Endodermal cell (in vitro differentiated cells): Measurements from ENCODE around the gene UGT2B7. TPM values are rescaled to one million over a fixed set of nuclear protein-coding genes. Genes with fewer than 3 reads are reported as not detected.

ENCODE experiments used
- DNase-seq: peaks from one replicate; pipeline ENCODE4 v3.0.0-alpha.2; 2017
- H3K27ac ChIP-seq: 2 replicates; pipeline ENCODE4 v1.5.1; 2013; ENCODE audit warnings: mild to moderate bottlenecking, low read depth, low read length, moderate library complexity
- H3K27me3 ChIP-seq: 2 replicates; pipeline ENCODE4 v1.6.1; 2013; ENCODE audit warnings: mild to moderate bottlenecking, low read length, moderate library complexity; ENCODE audit not compliant: insufficient read depth, control insufficient read depth, poor library complexity, severe bottlenecking
- H3K36me3 ChIP-seq: 2 replicates; pipeline ENCODE4 v1.7.0; 2013; ENCODE audit warnings: mild to moderate bottlenecking, low read length, moderate library complexity; ENCODE audit not compliant: control insufficient read depth, insufficient read depth
- H3K4me1 ChIP-seq: one replicate; pipeline ENCODE4 v1.7.0; 2013; ENCODE audit warnings: low read length; ENCODE audit not compliant: control insufficient read depth, insufficient read depth
- H3K4me3 ChIP-seq: 2 replicates; pipeline ENCODE4 v1.5.1; 2013; ENCODE audit warnings: mild to moderate bottlenecking, low read length, moderate library complexity
- H3K9ac ChIP-seq: 2 replicates; pipeline ENCODE4 v1.6.1; 2013; ENCODE audit warnings: mild to moderate bottlenecking, low read length, moderate library complexity; ENCODE audit not compliant: poor library complexity, severe bottlenecking; ENCODE audit errors: extremely low read depth
- H3K9me3 ChIP-seq: 2 replicates; pipeline ENCODE4 v1.6.1; 2013; ENCODE audit warnings: mild to moderate bottlenecking, low read length, moderate library complexity; ENCODE audit not compliant: control insufficient read depth
- H3K27ac Mint-ChIP-seq: 2 replicates; pipeline ENCODE4 v1.8.0; 2020; ENCODE audit warnings: mixed read lengths
- H3K27me3 Mint-ChIP-seq: 2 replicates; pipeline ENCODE4 v1.8.0; 2021; ENCODE audit warnings: mild to moderate bottlenecking, mixed read lengths; ENCODE audit not compliant: insufficient read depth
- H3K36me3 Mint-ChIP-seq: 2 replicates; pipeline ENCODE4 v1.8.0; 2020; ENCODE audit warnings: low read depth, mixed read lengths
- H3K4me1 Mint-ChIP-seq: 2 replicates; pipeline ENCODE4 v1.8.0; 2020; ENCODE audit warnings: mixed read lengths
- H3K4me3 Mint-ChIP-seq: 2 replicates; pipeline ENCODE4 v1.8.0; 2020; ENCODE audit warnings: mild to moderate bottlenecking, moderate library complexity, mixed read lengths
- H3K9me3 Mint-ChIP-seq: 2 replicates; pipeline ENCODE4 v1.8.0; 2020; ENCODE audit warnings: mild to moderate bottlenecking, mixed read lengths
- WGBS, 2 experiments: methylation state at CpG; one replicate each; pipeline versions ENCODE4 v1.1.5 to v1.1.7; 2013; ENCODE audit warnings: missing lambda C conversion rate in 2 of 2, mixed read lengths in 1 of 2; ENCODE audit not compliant: insufficient coverage in 1 of 2, insufficient read length in 1 of 2; 5-methylcytosine and 5-hydroxymethylcytosine counted together
- total RNA-seq, 2 donors: library from RNA; stranded (reverse); fragmentation: NEBNext Ultra II Directional in 1 of 2; extraction: Animal tissue kit (Norgen Biotek cat#: 25700) in 1 of 2; gene quantifications; 2 replicates in 1 of 2; 3 replicates in 1 of 2; pipeline ENCODE4 v1.2.1, GENCODE V29; 2021
- TF ChIP-seq, protein P1 (sequence below): fragments of 200-600 bp; sonication (generic); conservative IDR thresholded peaks from 2 replicates; pipeline ENCODE4 v1.5.0; 2021; ENCODE audit warnings: antibody characterized with exemption, mild to moderate bottlenecking

UGT2B7 gene
- total RNA-seq, 2 donors from 2014 or later = not detected

DNA sequence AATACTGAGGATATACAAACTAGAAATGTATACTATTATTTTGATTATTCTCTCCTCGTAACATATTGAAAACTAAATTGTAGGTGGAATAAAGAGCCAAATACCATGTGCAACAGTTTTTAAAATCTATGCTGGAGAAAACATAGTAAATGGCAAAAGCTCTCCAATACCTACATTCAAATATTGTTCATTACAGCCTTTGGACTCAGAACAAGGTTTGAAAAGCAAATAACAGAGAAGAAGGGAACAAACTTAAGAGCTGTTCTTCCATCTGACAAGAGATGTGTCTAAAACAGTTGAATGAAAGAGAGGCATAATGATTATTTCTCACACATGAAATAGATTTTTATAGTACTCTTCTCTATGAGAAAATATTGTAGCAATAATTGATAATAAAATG is 25.0 kb upstream of the UGT2B7 start:
- H3K27ac ChIP-seq = no peak overlapping the region
- DNase-seq = no peak
- H3K27me3 ChIP-seq = no peaks in the 10 kb centered on the region
- no peak overlapping the region for H3K9ac ChIP-seq
- H3K36me3 Mint-ChIP-seq = no peaks in the 10 kb centered on the region
- H3K4me3 ChIP-seq = no peak overlapping the region
- H3K27ac Mint-ChIP-seq = no peak overlapping the region
- no peaks in the 10 kb centered on the region for H3K4me1 ChIP-seq
- no peak overlapping the region for H3K4me3 Mint-ChIP-seq
- no peaks in the 10 kb centered on the region for H3K9me3 Mint-ChIP-seq
- no CpG with 5 or more reads among the region's 1 CpG for WGBS, 2 experiments
- TF ChIP-seq, protein P1, sequence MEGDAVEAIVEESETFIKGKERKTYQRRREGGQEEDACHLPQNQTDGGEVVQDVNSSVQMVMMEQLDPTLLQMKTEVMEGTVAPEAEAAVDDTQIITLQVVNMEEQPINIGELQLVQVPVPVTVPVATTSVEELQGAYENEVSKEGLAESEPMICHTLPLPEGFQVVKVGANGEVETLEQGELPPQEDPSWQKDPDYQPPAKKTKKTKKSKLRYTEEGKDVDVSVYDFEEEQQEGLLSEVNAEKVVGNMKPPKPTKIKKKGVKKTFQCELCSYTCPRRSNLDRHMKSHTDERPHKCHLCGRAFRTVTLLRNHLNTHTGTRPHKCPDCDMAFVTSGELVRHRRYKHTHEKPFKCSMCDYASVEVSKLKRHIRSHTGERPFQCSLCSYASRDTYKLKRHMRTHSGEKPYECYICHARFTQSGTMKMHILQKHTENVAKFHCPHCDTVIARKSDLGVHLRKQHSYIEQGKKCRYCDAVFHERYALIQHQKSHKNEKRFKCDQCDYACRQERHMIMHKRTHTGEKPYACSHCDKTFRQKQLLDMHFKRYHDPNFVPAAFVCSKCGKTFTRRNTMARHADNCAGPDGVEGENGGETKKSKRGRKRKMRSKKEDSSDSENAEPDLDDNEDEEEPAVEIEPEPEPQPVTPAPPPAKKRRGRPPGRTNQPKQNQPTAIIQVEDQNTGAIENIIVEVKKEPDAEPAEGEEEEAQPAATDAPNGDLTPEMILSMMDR = no peak
- no peaks in the 10 kb centered on the region for H3K9me3 ChIP-seq
- H3K36me3 ChIP-seq = no peaks in the 10 kb centered on the region
- H3K4me1 Mint-ChIP-seq = no peaks in the 10 kb centered on the region
- no peaks in the 10 kb centered on the region for H3K27me3 Mint-ChIP-seq

DNA sequence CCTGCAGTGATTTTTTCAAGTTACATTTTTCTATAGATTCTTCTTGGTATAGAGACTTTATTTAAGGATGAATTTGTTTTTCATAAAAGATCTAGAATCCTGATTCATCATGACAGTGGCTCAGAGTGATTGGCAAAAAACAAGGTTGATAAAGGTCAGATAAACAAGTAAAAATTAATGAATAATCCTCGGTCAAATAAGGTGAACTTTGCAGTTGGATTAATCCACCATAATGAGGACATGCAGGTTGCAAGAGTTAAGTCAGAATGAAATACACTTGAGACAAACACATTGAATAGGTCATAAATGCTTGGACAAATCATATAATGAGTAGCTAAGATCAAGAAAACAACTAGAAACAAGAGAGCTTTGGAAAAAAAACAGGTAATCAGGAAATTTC is 22.9 kb upstream of the UGT2B7 start:
- H3K27ac Mint-ChIP-seq = no peak overlapping the region
- Histone ChIP-seq H3K4me1 (no peaks in the 10 kb centered on the region), H3K36me3 (no peaks in the 10 kb centered on the region), H3K27ac (no peak overlapping the region), H3K4me3 (no peak overlapping the region), H3K9me3 (no peaks in the 10 kb centered on the region), H3K27me3 (no peaks in the 10 kb centered on the region), H3K9ac (no peak overlapping the region)
- TF ChIP-seq, protein P1 = no peak
- H3K4me1 Mint-ChIP-seq = no peaks in the 10 kb centered on the region
- no peaks in the 10 kb centered on the region for H3K36me3 Mint-ChIP-seq
- no peaks in the 10 kb centered on the region for H3K9me3 Mint-ChIP-seq
- H3K4me3 Mint-ChIP-seq = no peak overlapping the region
- no peaks in the 10 kb centered on the region for H3K27me3 Mint-ChIP-seq
- WGBS, 2 experiments = 89 to 91% methylated on average over 1 of the region's 1 CpG
- DNase-seq = no peak

DNA sequence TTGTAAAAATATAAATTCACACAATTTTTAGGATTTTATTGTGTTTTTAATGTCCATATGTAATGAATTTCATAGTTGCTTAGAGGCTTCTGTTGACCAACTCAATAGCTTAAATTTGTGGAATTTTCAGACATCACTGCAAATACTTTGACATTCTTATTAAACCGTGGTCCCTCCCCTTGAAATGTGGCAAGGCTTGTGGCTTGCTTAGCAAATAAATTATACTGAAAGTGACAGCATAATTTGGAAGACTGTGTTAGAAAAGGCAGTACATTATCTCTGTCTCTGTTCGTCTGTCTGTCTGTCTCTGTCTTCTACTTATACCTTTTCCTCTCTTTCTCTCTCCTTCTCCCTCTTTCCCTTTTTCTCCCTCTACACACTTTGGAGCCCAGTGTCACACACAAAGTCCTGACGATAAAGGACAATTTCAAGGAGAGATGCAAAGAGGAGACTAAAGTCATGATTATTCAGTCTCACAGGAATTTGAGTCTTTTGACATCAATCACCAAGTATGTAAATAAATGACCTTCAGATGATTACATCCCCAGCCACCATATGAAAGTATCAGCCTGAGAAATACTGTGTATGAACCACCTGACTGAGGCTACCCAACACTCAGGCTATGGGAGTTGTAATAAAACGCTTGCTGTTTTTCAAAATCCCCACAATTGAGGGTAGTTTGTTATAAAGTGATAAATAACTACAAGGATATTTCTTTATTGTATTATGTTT is 21.0 kb upstream of the UGT2B7 start:
- no peaks in the 10 kb centered on the region for H3K4me1 Mint-ChIP-seq
- TF ChIP-seq, protein P1 = no peak
- no peak for DNase-seq

More for the DNA sequence above, 21.0 kb upstream of the UGT2B7 start:
- Histone ChIP-seq H3K27me3 (no peaks in the 10 kb centered on the region), H3K9me3 (no peaks in the 10 kb centered on the region), H3K4me3 (no peak overlapping the region), H3K36me3 (no peaks in the 10 kb centered on the region), H3K27ac (no peak overlapping the region), H3K4me1 (no peaks in the 10 kb centered on the region), H3K9ac (no peak overlapping the region)
- no peaks in the 10 kb centered on the region for H3K9me3 Mint-ChIP-seq
- H3K4me3 Mint-ChIP-seq = no peak overlapping the region
- no peaks in the 10 kb centered on the region for H3K27me3 Mint-ChIP-seq
- H3K36me3 Mint-ChIP-seq = no peaks in the 10 kb centered on the region
- WGBS, 2 experiments = 69 to 89% methylated on average over 1 to 4 of the region's 4 CpGs
- H3K27ac Mint-ChIP-seq = no peak overlapping the region
